ENCODE results near the gene DLX4.

The DLX4 gene

DNA sequence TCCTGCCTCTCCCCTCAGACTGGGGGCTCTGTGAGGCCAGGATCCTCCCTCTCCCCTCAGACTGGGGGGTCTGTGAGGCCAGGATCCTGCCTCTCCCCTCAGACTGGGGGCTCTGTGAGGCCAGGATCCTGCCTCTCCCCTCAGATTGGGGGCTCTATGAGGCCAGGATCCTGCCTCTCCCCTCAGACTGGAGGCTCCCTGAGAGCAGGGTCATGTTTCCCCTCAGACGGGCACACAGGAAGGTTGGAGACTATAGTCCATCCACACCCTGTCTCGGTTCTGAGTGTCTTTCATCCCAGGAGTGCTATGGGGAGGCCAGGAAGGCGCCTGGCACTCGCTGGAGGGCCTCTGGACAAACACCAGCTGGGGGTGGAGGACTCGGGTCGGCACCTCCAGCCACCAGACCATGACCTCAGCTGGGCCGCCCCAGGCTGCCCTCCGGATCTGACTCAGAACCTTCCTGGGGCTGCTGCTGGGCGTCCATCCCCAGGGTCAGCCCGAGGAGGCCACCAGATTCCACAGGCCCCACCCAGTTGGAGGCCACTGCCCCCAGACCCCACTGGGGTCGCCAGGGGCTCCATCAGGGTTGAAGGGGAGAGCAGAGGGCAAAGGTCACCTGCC lies 21.9 kb upstream of the DLX4 start:
- no CpG with 5 or more reads among the region's 11 CpGs for WGBS (ENCODE audit: extremely low coverage, insufficient coverage, insufficient read length)
- no peak overlapping the region for H4K8ac ChIP-seq (ENCODE audit: low read depth, low read length)
- H3K27ac ChIP-seq (ENCODE audit: low read depth, low read length) = no peak overlapping the region
- H3K9ac ChIP-seq (ENCODE audit: low read length) = no peak overlapping the region
- no peak overlapping the region for H3K4me2 ChIP-seq (ENCODE audit: low read length)
- H2BK5ac ChIP-seq (ENCODE audit: low read depth, low read length, poor library complexity) = peak overlapping the region; percentile 13
- peak overlapping the region; percentile 48 for H2AK5ac ChIP-seq (ENCODE audit: low read length)
- H3K79me2 ChIP-seq (ENCODE audit: control insufficient read depth, insufficient read depth, low read length, poor library complexity) = no peaks in the 10 kb centered on the region
- DNase-seq = no peak
- H3K27me3 ChIP-seq (ENCODE audit: insufficient read depth, low read length) = no peaks in the 10 kb centered on the region
- H4K12ac ChIP-seq (ENCODE audit: low read depth, low read length) = no peak overlapping the region
- H3K18ac ChIP-seq (ENCODE audit: low read length) = no peak overlapping the region
- H3K36me3 ChIP-seq (ENCODE audit: control insufficient read depth in 1 of 2, insufficient read depth in 2 of 2, low read length in 2 of 2) = no peaks in the 10 kb centered on the region
- H3K23ac ChIP-seq (ENCODE audit: low read length) = no peak overlapping the region
- H4K91ac ChIP-seq (ENCODE audit: low read depth, low read length) = peak overlapping the region; percentile 47
- H2AFZ ChIP-seq (ENCODE audit: insufficient read depth, low read length, poor library complexity) = no peak overlapping the region
- peaks cover 7% of the 10 kb centered on the region in 2 experiments for H3K4me1 ChIP-seq (ENCODE audit: control insufficient read depth in 1 of 2, insufficient read depth in 2 of 2, low read length in 2 of 2)
- peaks cover 11% of the 10 kb centered on the region for H3K79me1 ChIP-seq (ENCODE audit: low read length)
- peaks cover 2% of the 10 kb centered on the region for H3K9me3 ChIP-seq (ENCODE audit: insufficient read depth, low read depth, low read length)
- H3K14ac ChIP-seq (ENCODE audit: low read length) = peak overlapping the region; percentile 20
- peak overlapping the region; percentile 20 for H2BK120ac ChIP-seq (ENCODE audit: insufficient read depth, low read length, poor library complexity)
- peak overlapping the region; percentile 50 for H2BK12ac ChIP-seq (ENCODE audit: low read length)
- no peak overlapping the region for H3K4me3 ChIP-seq (ENCODE audit: low read depth, low read length)
- no peak overlapping the region for H3K4ac ChIP-seq (ENCODE audit: low read depth, low read length)

GRCh38 chr17:49949634-49950033 lies 19.4 kb upstream of the DLX4 start:
- H3K9me3 ChIP-seq (ENCODE audit: insufficient read depth, low read depth, low read length) = peaks cover 2% of the 10 kb centered on the region
- H3K4me2 ChIP-seq (ENCODE audit: low read length) = no peak overlapping the region
- no peak for DNase-seq
- H3K4me3 ChIP-seq (ENCODE audit: low read depth, low read length) = no peak overlapping the region
- no CpG with 5 or more reads among the region's 2 CpGs for WGBS (ENCODE audit: extremely low coverage, insufficient coverage, insufficient read length)
- peak overlapping the region; percentile 38 for H2AK5ac ChIP-seq (ENCODE audit: low read length)
- H3K18ac ChIP-seq (ENCODE audit: low read length) = no peak overlapping the region
- no peak overlapping the region for H3K14ac ChIP-seq (ENCODE audit: low read length)
- H3K4me1 ChIP-seq (ENCODE audit: control insufficient read depth in 1 of 2, insufficient read depth in 2 of 2, low read length in 2 of 2) = peaks cover 2 to 3% of the 10 kb centered on the region in 2 experiments
- no peak overlapping the region for H2BK12ac ChIP-seq (ENCODE audit: low read length)
- H3K9ac ChIP-seq (ENCODE audit: low read length) = no peak overlapping the region
- H2BK120ac ChIP-seq (ENCODE audit: insufficient read depth, low read length, poor library complexity) = no peak overlapping the region
- H2BK5ac ChIP-seq (ENCODE audit: low read depth, low read length, poor library complexity) = no peak overlapping the region
- no peak overlapping the region for H4K12ac ChIP-seq (ENCODE audit: low read depth, low read length)
- H3K4ac ChIP-seq (ENCODE audit: low read depth, low read length) = no peak overlapping the region
- peak overlapping the region; percentile 33 for H4K91ac ChIP-seq (ENCODE audit: low read depth, low read length)
- H3K36me3 ChIP-seq (ENCODE audit: control insufficient read depth in 1 of 2, insufficient read depth in 2 of 2, low read length in 2 of 2) = no peaks in the 10 kb centered on the region
- no peak overlapping the region for H4K8ac ChIP-seq (ENCODE audit: low read depth, low read length)
- no peak overlapping the region for H3K23ac ChIP-seq (ENCODE audit: low read length)
- H3K27me3 ChIP-seq (ENCODE audit: insufficient read depth, low read length) = no peaks in the 10 kb centered on the region
- no peak overlapping the region for H3K27ac ChIP-seq (ENCODE audit: low read depth, low read length)
- H2AFZ ChIP-seq (ENCODE audit: insufficient read depth, low read length, poor library complexity) = no peak overlapping the region
- H3K79me2 ChIP-seq (ENCODE audit: control insufficient read depth, insufficient read depth, low read length, poor library complexity) = no peaks in the 10 kb centered on the region
- H3K79me1 ChIP-seq (ENCODE audit: low read length) = peaks cover 8% of the 10 kb centered on the region

- H3K18ac ChIP-seq (ENCODE audit: low read length) = no peak overlapping the region
- no peaks in the 10 kb centered on the region for H3K79me2 ChIP-seq (ENCODE audit: control insufficient read depth, insufficient read depth, low read length, poor library complexity)
- H2BK5ac ChIP-seq (ENCODE audit: low read depth, low read length, poor library complexity) = no peak overlapping the region
- H3K4me3 ChIP-seq (ENCODE audit: low read depth, low read length) = no peak overlapping the region
- no peak overlapping the region for H3K14ac ChIP-seq (ENCODE audit: low read length)
- H3K23ac ChIP-seq (ENCODE audit: low read length) = no peak overlapping the region
- H3K36me3 ChIP-seq (ENCODE audit: control insufficient read depth in 1 of 2, insufficient read depth in 2 of 2, low read length in 2 of 2) = no peaks in the 10 kb centered on the region
- WGBS (ENCODE audit: extremely low coverage, insufficient coverage, insufficient read length) = no CpG with 5 or more reads among the region's 14 CpGs
- no peaks in the 10 kb centered on the region for H3K27me3 ChIP-seq (ENCODE audit: insufficient read depth, low read length)
- no peaks in the 10 kb centered on the region for H3K4me1 ChIP-seq (ENCODE audit: control insufficient read depth in 1 of 2, insufficient read depth in 2 of 2, low read length in 2 of 2)
- H3K79me1 ChIP-seq (ENCODE audit: low read length) = peaks cover 7% of the 10 kb centered on the region
- no peak overlapping the region for H2BK120ac ChIP-seq (ENCODE audit: insufficient read depth, low read length, poor library complexity)
- H4K12ac ChIP-seq (ENCODE audit: low read depth, low read length) = no peak overlapping the region
- no peak for DNase-seq
- no peak overlapping the region for H2AFZ ChIP-seq (ENCODE audit: insufficient read depth, low read length, poor library complexity)
- H2AK5ac ChIP-seq (ENCODE audit: low read length) = peak overlapping the region; percentile 60
- H3K4ac ChIP-seq (ENCODE audit: low read depth, low read length) = no peak overlapping the region
- H3K9ac ChIP-seq (ENCODE audit: low read length) = no peak overlapping the region
- no peak overlapping the region for H4K8ac ChIP-seq (ENCODE audit: low read depth, low read length)
- no peak overlapping the region for H3K4me2 ChIP-seq (ENCODE audit: low read length)
- no peak overlapping the region for H3K27ac ChIP-seq (ENCODE audit: low read depth, low read length)
- no peaks in the 10 kb centered on the region for H3K9me3 ChIP-seq (ENCODE audit: insufficient read depth, low read depth, low read length)
- H2BK12ac ChIP-seq (ENCODE audit: low read length) = no peak overlapping the region
- H4K91ac ChIP-seq (ENCODE audit: low read depth, low read length) = no peak overlapping the region
Observed at GRCh38 chr17:49951362-49952082, 17.5 kb upstream of the DLX4 start.

- Histone ChIP-seq H3K18ac (ENCODE audit: low read length) (no peak overlapping the region), H3K14ac (ENCODE audit: low read length) (no peak overlapping the region), H3K4me2 (ENCODE audit: low read length) (no peak overlapping the region), H3K27ac (ENCODE audit: low read depth, low read length) (no peak overlapping the region), H2BK12ac (ENCODE audit: low read length) (no peak overlapping the region), H3K4ac (ENCODE audit: low read depth, low read length) (no peak overlapping the region), H2BK120ac (ENCODE audit: insufficient read depth, low read length, poor library complexity) (no peak overlapping the region), H4K12ac (ENCODE audit: low read depth, low read length) (no peak overlapping the region), H4K91ac (ENCODE audit: low read depth, low read length) (no peak overlapping the region), H4K8ac (ENCODE audit: low read depth, low read length) (no peak overlapping the region), H3K36me3 (ENCODE audit: control insufficient read depth in 1 of 2, insufficient read depth in 2 of 2, low read length in 2 of 2) (no peaks in the 10 kb centered on the region), H3K79me1 (ENCODE audit: low read length) (peaks cover 6% of the 10 kb centered on the region), H2AFZ (ENCODE audit: insufficient read depth, low read length, poor library complexity) (no peak overlapping the region), H3K4me3 (ENCODE audit: low read depth, low read length) (no peak overlapping the region), H3K4me1 (ENCODE audit: control insufficient read depth in 1 of 2, insufficient read depth in 2 of 2, low read length in 2 of 2) (no peaks in the 10 kb centered on the region), H3K23ac (ENCODE audit: low read length) (no peak overlapping the region), H3K9ac (ENCODE audit: low read length) (no peak overlapping the region), H3K27me3 (ENCODE audit: insufficient read depth, low read length) (no peaks in the 10 kb centered on the region), H3K79me2 (ENCODE audit: control insufficient read depth, insufficient read depth, low read length, poor library complexity) (no peaks in the 10 kb centered on the region), H2AK5ac (ENCODE audit: low read length) (no peak overlapping the region), H2BK5ac (ENCODE audit: low read depth, low read length, poor library complexity) (no peak overlapping the region), H3K9me3 (ENCODE audit: insufficient read depth, low read depth, low read length) (no peaks in the 10 kb centered on the region)
- peak; percentile 87 to 92 for DNase-seq
- no CpG with 5 or more reads among the region's 7 CpGs for WGBS (ENCODE audit: extremely low coverage, insufficient coverage, insufficient read length)
Observed at GRCh38 chr17:49952209-49952911, 16.6 kb upstream of the DLX4 start.

All from trophoblast cell (in vitro differentiated cells and primary cell).